GM18505 (cell line): ENCODE measurements around the gene CD209.

Experiments used
- ATAC-seq: cut with Tn5 transposase; IDR thresholded peaks from one replicate; pipeline ENCODE4 v1.9.1; 2021; ENCODE audit not compliant: unreplicated experiment
- POLR2A ChIP-seq: IDR thresholded peaks from 4 replicates; pipeline ENCODE4 v1.6.1; 2011; ENCODE audit warnings: borderline replicate concordance; ENCODE audit not compliant: insufficient read depth, insufficient read length; ENCODE audit errors: extremely low read depth

CD209 gene

GRCh38 chr19:7737215-7737614 is 10.1 kb downstream of the CD209 start:
- no peak for TF ChIP-seq POLR2A
- ATAC-seq: no peak

- no peak for TF ChIP-seq POLR2A
- ATAC-seq: no peak
Observed at GRCh38 chr19:7736148-7736547, 11.2 kb downstream of the CD209 start.

GRCh38 chr19:7734220-7735203 is 12.8 kb downstream of the CD209 start:
- no peak for TF ChIP-seq POLR2A
- no peak for ATAC-seq

- no peak for ATAC-seq
- no peak for TF ChIP-seq POLR2A
Observed at GRCh38 chr19:7733376-7733775, 14.0 kb downstream of the CD209 start.

- no peak for ATAC-seq
- TF ChIP-seq POLR2A: no peak
Observed at GRCh38 chr19:7732045-7732444, 15.3 kb downstream of the CD209 start, which contains the start of gene CLEC4G. TSS of gene CLEC4G (minus strand) at chr19:7732110. CDS start at chr19:7732102, 8 bp downstream.

GRCh38 chr19:7731615-7732014 is 15.7 kb downstream of the CD209 start:
- no peak for ATAC-seq

GRCh38 chr19:7731218-7731595 is 16.1 kb downstream of the CD209 start:
- no peak for ATAC-seq
- no peak for TF ChIP-seq POLR2A

More at GRCh38 chr19:7731615-7732014, 15.7 kb downstream of the CD209 start:
- TF ChIP-seq POLR2A: no peak

GRCh38 chr19:7730286-7731217 is 16.8 kb downstream of the CD209 start:
- no peak for TF ChIP-seq POLR2A
- no peak for ATAC-seq

GRCh38 chr19:7729831-7730285 is 17.5 kb downstream of the CD209 start:
- TF ChIP-seq POLR2A: no peak

GRCh38 chr19:7729211-7729610 is 18.1 kb downstream of the CD209 start:
- ATAC-seq: no peak
- TF ChIP-seq POLR2A: no peak

More at GRCh38 chr19:7729831-7730285, 17.5 kb downstream of the CD209 start:
- ATAC-seq: no peak

- no peak for ATAC-seq
- no peak for TF ChIP-seq POLR2A
Observed at GRCh38 chr19:7725791-7726190, 21.5 kb downstream of the CD209 start.

- no peak for ATAC-seq
- TF ChIP-seq POLR2A: no peak
Observed at GRCh38 chr19:7722231-7722651, 25.1 kb downstream of the CD209 start.

GRCh38 chr19:7720351-7720750 is 27.0 kb downstream of the CD209 start:
- ATAC-seq: no peak
- no peak for TF ChIP-seq POLR2A
